ENCODE data around the gene SUPT5H. TPM values are rescaled to one million over a fixed set of nuclear protein-coding genes. Genes with fewer than 3 reads are reported as not detected.

The SUPT5H gene
- total RNA-seq, 3 donors from 2014 or later = 74.3 to 115 (median 103) TPM

DNA sequence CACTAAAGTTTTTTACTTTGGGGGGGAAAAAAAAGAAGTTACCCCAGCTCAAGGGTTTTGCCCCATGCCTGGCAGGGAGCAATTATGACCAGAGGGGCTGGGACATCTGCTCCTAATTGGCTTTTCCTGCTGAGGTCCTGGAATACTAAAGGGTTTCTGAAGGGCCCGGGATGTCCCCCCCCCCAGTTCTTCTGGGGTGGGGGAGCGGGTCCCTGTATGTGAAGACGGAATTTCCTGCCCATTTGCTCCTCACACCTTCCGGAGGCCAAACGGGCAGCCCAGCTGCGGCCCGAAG lies 52.3 kb downstream of the SUPT5H start:
- TF ChIP-seq POLR2AphosphoS5 (IDR thresholded peaks at IDR 0.05) = no peak
- H3K4me1 ChIP-seq = peaks cover 2 to 11% of the 10 kb centered on the region in 2 donors
- intact Hi-C loops (cut with DNase I; ENCODE audit: low total_unique reads) = no loop called here
- H3K36me3 ChIP-seq = no peaks in the 10 kb centered on the region
- no peak overlapping the region for H3K27ac ChIP-seq
- H3K4me3 ChIP-seq = peak overlapping the region in 1 of 3 donors; percentile 38
- H3K9me3 ChIP-seq = no peaks in the 10 kb centered on the region
- peaks cover 7 to 59% of the 10 kb centered on the region in 2 donors for H3K27me3 ChIP-seq
- DNase-seq (ENCODE audit: low spot score in 2 of 2) = no peak

- H3K4me1 ChIP-seq = peaks cover 3 to 11% of the 10 kb centered on the region in 2 donors
- no peaks in the 10 kb centered on the region for H3K36me3 ChIP-seq
- no peak overlapping the region for H3K27ac ChIP-seq
- TF ChIP-seq, protein P1, sequence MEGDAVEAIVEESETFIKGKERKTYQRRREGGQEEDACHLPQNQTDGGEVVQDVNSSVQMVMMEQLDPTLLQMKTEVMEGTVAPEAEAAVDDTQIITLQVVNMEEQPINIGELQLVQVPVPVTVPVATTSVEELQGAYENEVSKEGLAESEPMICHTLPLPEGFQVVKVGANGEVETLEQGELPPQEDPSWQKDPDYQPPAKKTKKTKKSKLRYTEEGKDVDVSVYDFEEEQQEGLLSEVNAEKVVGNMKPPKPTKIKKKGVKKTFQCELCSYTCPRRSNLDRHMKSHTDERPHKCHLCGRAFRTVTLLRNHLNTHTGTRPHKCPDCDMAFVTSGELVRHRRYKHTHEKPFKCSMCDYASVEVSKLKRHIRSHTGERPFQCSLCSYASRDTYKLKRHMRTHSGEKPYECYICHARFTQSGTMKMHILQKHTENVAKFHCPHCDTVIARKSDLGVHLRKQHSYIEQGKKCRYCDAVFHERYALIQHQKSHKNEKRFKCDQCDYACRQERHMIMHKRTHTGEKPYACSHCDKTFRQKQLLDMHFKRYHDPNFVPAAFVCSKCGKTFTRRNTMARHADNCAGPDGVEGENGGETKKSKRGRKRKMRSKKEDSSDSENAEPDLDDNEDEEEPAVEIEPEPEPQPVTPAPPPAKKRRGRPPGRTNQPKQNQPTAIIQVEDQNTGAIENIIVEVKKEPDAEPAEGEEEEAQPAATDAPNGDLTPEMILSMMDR (IDR thresholded peaks at IDR 0.05) = no peak
- TF ChIP-seq POLR2AphosphoS5 (IDR thresholded peaks at IDR 0.05) = no peak
- TF ChIP-seq POLR2A (IDR thresholded peaks at IDR 0.05) = no peak
- H3K4me3 ChIP-seq = peak overlapping the region in 1 of 3 donors; percentile 38
- DNase-seq (ENCODE audit: low spot score in 2 of 2) = no peak
- peaks cover 7 to 64% of the 10 kb centered on the region in 2 donors for H3K27me3 ChIP-seq
- no peaks in the 10 kb centered on the region for H3K9me3 ChIP-seq
- intact Hi-C loops (cut with DNase I; ENCODE audit: low total_unique reads) = no loop called here
These were observed 52.8 kb downstream of the SUPT5H start for GRCh38 chr19:39497996-39498797.

- no peak within 1 kb of the TSS for H3K27ac ChIP-seq
- TF ChIP-seq, protein P1 (IDR thresholded peaks at IDR 0.05) = no peak
- no peak for TF ChIP-seq POLR2AphosphoS5 (IDR thresholded peaks at IDR 0.05)
- TF ChIP-seq POLR2A (IDR thresholded peaks at IDR 0.05) = no peak
- H3K9me3 ChIP-seq = no peaks in the 10 kb centered on the region
- intact Hi-C loops (cut with DNase I; ENCODE audit: low total_unique reads) = no loop called here
- DNase-seq (ENCODE audit: low spot score in 2 of 2) = no peak
- H3K27me3 ChIP-seq = peaks cover 8 to 72% of the 10 kb centered on the region in 2 donors
- peaks cover 3 to 11% of the 10 kb centered on the region in 2 donors for H3K4me1 ChIP-seq
- peak within 1 kb of the TSS in 1 of 3 donors; percentile 38 for H3K4me3 ChIP-seq
- no peaks in the 10 kb centered on the region for H3K36me3 ChIP-seq
These were observed 53.6 kb downstream of the SUPT5H start, which contains the start of gene DLL3 for GRCh38 chr19:39498798-39499642. Gene DLL3 (plus strand): TSS chr19:39498947. CDS start chr19:39498975, 28 bp downstream.

DNA sequence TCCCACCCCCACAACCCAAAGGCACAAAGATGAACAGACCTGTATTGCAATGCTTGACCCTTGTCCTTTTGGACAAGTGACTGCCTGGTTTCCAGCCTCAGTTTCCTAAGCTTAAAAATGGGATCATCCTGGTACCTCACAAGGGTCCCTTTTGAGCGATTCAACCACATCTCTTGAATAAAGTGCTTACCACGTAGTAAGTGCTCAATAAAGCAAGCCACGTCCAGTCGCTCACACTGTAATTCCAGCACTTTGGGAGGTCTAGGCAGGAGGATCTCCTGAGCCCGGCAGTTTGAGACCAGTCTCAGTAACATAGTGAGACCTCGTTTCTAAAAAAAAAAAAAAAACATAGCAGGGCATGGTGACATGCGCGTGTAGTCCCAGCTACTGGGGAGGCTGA lies 54.5 kb downstream of the SUPT5H start:
- H3K36me3 ChIP-seq = no peaks in the 10 kb centered on the region
- no peak overlapping the region for H3K4me3 ChIP-seq
- no peak overlapping the region for H3K27ac ChIP-seq
- peaks cover 3 to 11% of the 10 kb centered on the region in 2 donors for H3K4me1 ChIP-seq
- intact Hi-C loops (cut with DNase I; ENCODE audit: low total_unique reads) = no loop called here
- DNase-seq (ENCODE audit: low spot score in 2 of 2) = no peak
- peaks cover 9 to 81% of the 10 kb centered on the region in 2 donors for H3K27me3 ChIP-seq
- no peak for TF ChIP-seq POLR2AphosphoS5 (IDR thresholded peaks at IDR 0.05)
- TF ChIP-seq, protein P1 (IDR thresholded peaks at IDR 0.05) = no peak
- no peak for TF ChIP-seq POLR2A (IDR thresholded peaks at IDR 0.05)
- no peaks in the 10 kb centered on the region for H3K9me3 ChIP-seq

DNA sequence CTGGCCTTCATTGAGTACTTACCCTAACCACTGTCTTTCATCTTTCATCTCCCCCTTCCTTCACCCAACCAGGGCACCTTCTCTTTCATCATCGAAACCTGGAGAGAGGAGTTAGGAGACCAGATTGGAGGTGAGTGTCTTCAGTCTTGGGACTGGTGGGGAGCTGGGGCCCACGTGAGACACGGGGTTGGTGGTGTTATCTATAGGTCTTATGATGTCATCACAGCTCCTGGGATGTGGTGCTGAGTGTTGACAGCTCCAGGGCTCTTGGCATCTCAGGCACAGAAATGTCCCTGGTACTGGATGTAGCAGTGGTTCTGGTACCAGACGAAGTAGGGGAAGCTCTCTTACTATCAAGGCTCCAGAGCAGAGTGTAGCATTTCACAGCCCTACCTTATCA lies 55.2 kb downstream of the SUPT5H start:
- intact Hi-C loops (cut with DNase I; ENCODE audit: low total_unique reads) = no loop called here
- no peaks in the 10 kb centered on the region for H3K36me3 ChIP-seq
- H3K4me3 ChIP-seq = no peak overlapping the region
- H3K27ac ChIP-seq = no peak overlapping the region
- H3K9me3 ChIP-seq = no peaks in the 10 kb centered on the region
- TF ChIP-seq, protein P1 (IDR thresholded peaks at IDR 0.05) = no peak
- TF ChIP-seq POLR2AphosphoS5 (IDR thresholded peaks at IDR 0.05) (no peak), POLR2A (IDR thresholded peaks at IDR 0.05) (no peak)
- DNase-seq (ENCODE audit: low spot score in 2 of 2) = no peak
- H3K27me3 ChIP-seq = peaks cover 9 to 87% of the 10 kb centered on the region in 2 donors
- H3K4me1 ChIP-seq = peaks cover 3 to 11% of the 10 kb centered on the region in 2 donors

Data from breast epithelium (tissue), 4 donors.